ENCODE measurements around the gene ACOD1. TPM values are rescaled to one million over a fixed set of nuclear protein-coding genes. Genes with fewer than 3 reads are reported as not detected.
A peak's percentile ranks its signal among the peaks of the same experiment; 100 is the strongest.

ACOD1 gene
- total and polyA plus RNA-seq, 7 experiments from 2014 or later, result not detected

GRCh38 chr13:76971215-76971614 lies 22.9 kb downstream of the ACOD1 start:
- H3K27ac ChIP-seq (ENCODE audit: low read depth, low read length), result no peak overlapping the region
- no peak for DNase-seq
- intact Hi-C loops (cut with micrococcal nuclease), result no loop called here
- no peaks in the 10 kb centered on the region for H3K36me3 ChIP-seq (ENCODE audit: control insufficient read depth in 2 of 3, insufficient read depth in 3 of 3, low read length in 3 of 3)
- no peak for ATAC-seq
- H3K4me1 ChIP-seq (ENCODE audit: control insufficient read depth in 2 of 2, insufficient read depth in 2 of 2, low read length in 2 of 2), result no peaks in the 10 kb centered on the region
- POLR2A ChIA-PET, result interaction anchor here (1.0 to 1.2 kb wide), 2 partner anchors 9 to 14 kb away, joined by 3 to 7 read pairs; no protein-coding TSS in a partner anchor
- H3K27ac Mint-ChIP-seq, result no peak overlapping the region
- H3K27me3 Mint-ChIP-seq, result peaks cover 20 to 36% (median 32%) of the 10 kb centered on the region in 5 donors
- H3K27me3 ChIP-seq (ENCODE audit: control insufficient read depth in 2 of 2, insufficient read depth in 2 of 2, low read length in 2 of 2), result no peaks in the 10 kb centered on the region
- peaks cover 0 to 3% (median 0%) of the 10 kb centered on the region in 7 donors for H3K4me1 Mint-ChIP-seq
- CTCF ChIA-PET, result no interaction called here
- peaks cover 0 to 3% (median 0%) of the 10 kb centered on the region in 5 donors for H3K36me3 Mint-ChIP-seq
- H3K4me3 ChIP-seq (ENCODE audit: low read length), result no peak overlapping the region
- H3K9me3 ChIP-seq (ENCODE audit: control insufficient read depth in 2 of 3, low read length in 3 of 3), result no peaks in the 10 kb centered on the region
- peaks cover 0 to 2% (median 0%) of the 10 kb centered on the region in 11 donors for H3K9me3 Mint-ChIP-seq
- no peak overlapping the region for H3K4me3 Mint-ChIP-seq

DNA sequence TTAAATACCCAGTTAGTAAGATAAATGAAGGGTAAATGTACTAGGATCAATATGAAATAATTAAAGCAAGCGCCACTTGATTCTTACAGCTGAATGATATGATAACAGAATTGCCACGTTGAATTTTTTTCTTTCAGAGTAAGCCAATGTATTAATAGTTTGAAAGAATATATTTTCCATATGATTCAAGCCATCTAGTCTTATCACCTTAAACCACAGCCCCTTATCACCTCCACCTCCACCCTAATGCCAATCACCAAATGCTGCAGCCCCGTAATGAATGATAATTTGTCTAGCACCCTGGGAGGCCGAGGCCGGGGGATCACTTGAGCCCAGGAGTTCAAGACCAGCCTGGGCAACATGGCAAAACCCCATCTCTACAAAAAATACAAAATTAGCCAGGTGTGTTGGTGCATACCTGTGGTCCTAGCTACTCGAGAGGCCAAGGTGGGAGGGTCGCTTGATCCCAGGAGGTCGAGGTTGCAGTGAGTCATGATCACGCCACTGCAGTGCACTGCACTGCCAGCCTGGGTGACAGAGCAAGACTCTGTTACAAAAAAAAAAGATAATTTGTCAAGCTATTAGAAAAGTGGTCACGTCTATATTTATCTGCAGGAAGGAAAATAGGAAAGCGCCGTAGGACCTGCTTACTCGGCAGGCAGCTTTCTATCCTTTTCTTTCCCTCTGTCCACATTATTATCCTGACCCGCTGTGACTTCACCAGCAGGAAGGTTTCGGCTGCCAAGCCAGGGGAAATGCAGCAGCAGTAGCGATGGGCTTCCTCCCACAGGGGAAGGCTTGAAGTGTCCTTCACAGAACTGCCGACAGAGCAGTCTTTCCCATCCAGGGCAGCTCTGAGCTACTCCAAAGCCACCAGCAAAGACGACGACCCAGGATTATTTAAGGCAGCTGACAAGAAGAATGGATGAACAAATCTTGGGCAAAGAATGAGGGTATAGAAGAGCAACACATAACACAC lies 23.8 kb downstream of the ACOD1 start:
- DNase-seq, result no peak
- H3K4me3 ChIP-seq (ENCODE audit: low read length), result no peak overlapping the region
- H3K9me3 ChIP-seq (ENCODE audit: control insufficient read depth in 2 of 3, low read length in 3 of 3), result no peaks in the 10 kb centered on the region
- no peaks in the 10 kb centered on the region for H3K4me1 ChIP-seq (ENCODE audit: control insufficient read depth in 2 of 2, insufficient read depth in 2 of 2, low read length in 2 of 2)
- H3K27ac ChIP-seq (ENCODE audit: low read depth, low read length), result no peak overlapping the region
- H3K36me3 ChIP-seq (ENCODE audit: control insufficient read depth in 2 of 3, insufficient read depth in 3 of 3, low read length in 3 of 3), result no peaks in the 10 kb centered on the region
- H3K36me3 Mint-ChIP-seq, result peaks cover 0 to 3% (median 0%) of the 10 kb centered on the region in 5 donors
- peaks cover 20 to 39% (median 34%) of the 10 kb centered on the region in 5 donors for H3K27me3 Mint-ChIP-seq
- intact Hi-C loops (cut with micrococcal nuclease), result no loop called here
- ChIA-PET POLR2A (interaction anchor here (1.0 to 1.2 kb wide), 2 partner anchors 9 to 13 kb away, joined by 3 to 7 read pairs; no protein-coding TSS in a partner anchor), CTCF (interaction anchor here (0.5 to 0.6 kb wide), 2 partner anchors 154 to 227 kb away, joined by 3 to 6 read pairs; no protein-coding TSS in a partner anchor)
- no peaks in the 10 kb centered on the region for H3K27me3 ChIP-seq (ENCODE audit: control insufficient read depth in 2 of 2, insufficient read depth in 2 of 2, low read length in 2 of 2)
- H3K4me1 Mint-ChIP-seq, result peaks cover 6 to 9% (median 7%) of the 10 kb centered on the region in 7 donors
- H3K27ac Mint-ChIP-seq, result no peak overlapping the region
- peak; percentile 34 for ATAC-seq
- peaks cover 0 to 2% (median 0%) of the 10 kb centered on the region in 11 donors for H3K9me3 Mint-ChIP-seq
- no peak overlapping the region for H3K4me3 Mint-ChIP-seq

DNA sequence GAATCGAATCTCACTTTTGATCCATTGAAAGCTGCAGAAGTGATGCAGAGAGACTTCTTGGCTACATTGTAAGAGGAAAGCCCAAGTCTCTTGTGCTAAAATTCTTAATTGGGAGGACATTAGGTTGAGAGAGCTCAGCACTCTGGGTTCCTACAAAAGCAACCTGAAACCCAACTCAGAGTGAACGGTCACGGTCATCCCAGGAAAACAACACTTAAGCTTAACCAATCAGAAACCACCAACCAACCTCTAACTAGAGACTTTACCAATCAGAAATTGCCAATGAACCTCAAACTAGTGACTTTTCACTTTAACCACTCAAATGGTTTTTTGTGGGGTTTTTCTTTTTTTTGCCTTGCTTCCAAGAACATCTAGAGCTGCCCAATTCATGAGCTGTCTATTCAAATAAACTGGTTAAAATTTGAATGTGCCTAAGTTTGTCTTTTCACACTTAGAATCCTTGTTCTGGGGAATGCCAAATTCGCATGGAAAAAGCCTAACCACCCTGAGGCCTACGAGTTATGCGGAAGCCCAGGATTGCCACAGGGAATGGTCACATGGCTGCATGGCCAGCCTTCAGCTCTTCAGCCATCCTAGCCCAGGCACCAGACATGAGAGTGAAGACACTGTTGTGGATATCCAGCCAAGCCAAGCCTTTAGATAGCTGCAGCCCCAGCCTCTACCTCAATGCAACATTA lies 25.8 kb downstream of the ACOD1 start:
- no peak overlapping the region for H3K4me3 Mint-ChIP-seq
- H3K27ac Mint-ChIP-seq, result no peak overlapping the region
- no peak for DNase-seq
- no peak for ATAC-seq
- peaks cover 0 to 2% (median 0%) of the 10 kb centered on the region in 11 donors for H3K9me3 Mint-ChIP-seq
- peaks cover 14 to 44% (median 37%) of the 10 kb centered on the region in 5 donors for H3K27me3 Mint-ChIP-seq
- no peak overlapping the region for H3K4me3 ChIP-seq (ENCODE audit: low read length)
- H3K4me1 ChIP-seq (ENCODE audit: control insufficient read depth in 2 of 2, insufficient read depth in 2 of 2, low read length in 2 of 2), result no peaks in the 10 kb centered on the region
- H3K4me1 Mint-ChIP-seq, result peaks cover 6 to 12% (median 10%) of the 10 kb centered on the region in 7 donors
- ChIA-PET POLR2A (interaction anchor here (1.1 kb wide), 1 partner anchor 15 kb away, joined by 4 read pairs; no protein-coding TSS in a partner anchor), CTCF (interaction anchor here (0.7 kb wide), 1 partner anchor 260 kb away, joined by 3 read pairs; no protein-coding TSS in a partner anchor)
- no peaks in the 10 kb centered on the region for H3K9me3 ChIP-seq (ENCODE audit: control insufficient read depth in 2 of 3, low read length in 3 of 3)
- no peaks in the 10 kb centered on the region for H3K36me3 ChIP-seq (ENCODE audit: control insufficient read depth in 2 of 3, insufficient read depth in 3 of 3, low read length in 3 of 3)
- no peaks in the 10 kb centered on the region for H3K36me3 Mint-ChIP-seq
- intact Hi-C loops (cut with micrococcal nuclease), result no loop called here
- H3K27me3 ChIP-seq (ENCODE audit: control insufficient read depth in 2 of 2, insufficient read depth in 2 of 2, low read length in 2 of 2), result no peaks in the 10 kb centered on the region
- H3K27ac ChIP-seq (ENCODE audit: low read depth, low read length), result no peak overlapping the region

GRCh38 chr13:76974618-76974975 lies 26.3 kb downstream of the ACOD1 start:
- ChIA-PET CTCF (interaction anchor here (0.7 kb wide), 1 partner anchor 260 kb away, joined by 3 read pairs; no protein-coding TSS in a partner anchor), POLR2A (interaction anchor here (1.1 kb wide), 1 partner anchor 14 kb away, joined by 4 read pairs; no protein-coding TSS in a partner anchor)
- H3K4me3 ChIP-seq (ENCODE audit: low read length), result no peak overlapping the region
- ATAC-seq (no peak), DNase-seq (no peak)
- H3K27ac ChIP-seq (ENCODE audit: low read depth, low read length), result no peak overlapping the region
- H3K36me3 ChIP-seq (ENCODE audit: control insufficient read depth in 2 of 3, insufficient read depth in 3 of 3, low read length in 3 of 3), result no peaks in the 10 kb centered on the region
- Mint-ChIP-seq H3K4me1 (peaks cover 6 to 14% (median 12%) of the 10 kb centered on the region in 7 donors), H3K27ac (no peak overlapping the region), H3K9me3 (peaks cover 0 to 2% (median 0%) of the 10 kb centered on the region in 11 donors), H3K36me3 (no peaks in the 10 kb centered on the region), H3K27me3 (peaks cover 14 to 47% (median 36%) of the 10 kb centered on the region in 5 donors), H3K4me3 (no peak overlapping the region)
- intact Hi-C loops (cut with micrococcal nuclease), result no loop called here
- H3K4me1 ChIP-seq (ENCODE audit: control insufficient read depth in 2 of 2, insufficient read depth in 2 of 2, low read length in 2 of 2), result no peaks in the 10 kb centered on the region
- H3K9me3 ChIP-seq (ENCODE audit: control insufficient read depth in 2 of 3, low read length in 3 of 3), result no peaks in the 10 kb centered on the region
- no peaks in the 10 kb centered on the region for H3K27me3 ChIP-seq (ENCODE audit: control insufficient read depth in 2 of 2, insufficient read depth in 2 of 2, low read length in 2 of 2)

DNA sequence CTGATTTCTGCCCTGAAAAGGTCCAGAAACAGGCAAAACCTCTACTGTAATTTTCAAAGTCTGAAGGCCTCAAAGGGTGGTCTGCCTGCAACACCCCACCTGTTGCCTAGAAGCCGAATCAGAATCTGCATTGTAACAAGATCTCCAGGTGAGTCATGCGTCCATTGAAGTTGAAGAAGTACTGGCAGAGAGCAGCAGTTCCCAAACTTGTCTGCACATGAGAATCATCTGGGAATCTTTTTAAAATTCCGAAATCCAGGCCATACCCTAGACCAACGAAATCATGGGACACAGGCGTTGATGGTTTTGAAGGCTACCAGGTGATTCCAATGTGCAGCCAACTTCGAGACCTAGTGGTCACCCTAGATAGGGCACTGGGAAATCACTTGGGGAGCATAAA lies 27.6 kb downstream of the ACOD1 start:
- no peaks in the 10 kb centered on the region for H3K9me3 ChIP-seq (ENCODE audit: control insufficient read depth in 2 of 3, low read length in 3 of 3)
- ChIA-PET CTCF (no interaction called here), POLR2A (no interaction called here)
- H3K4me3 Mint-ChIP-seq, result no peak overlapping the region
- no peaks in the 10 kb centered on the region for H3K36me3 ChIP-seq (ENCODE audit: control insufficient read depth in 2 of 3, insufficient read depth in 3 of 3, low read length in 3 of 3)
- no peak overlapping the region for H3K4me3 ChIP-seq (ENCODE audit: low read length)
- no peak overlapping the region for H3K27ac Mint-ChIP-seq
- ATAC-seq (no peak), DNase-seq (no peak)
- H3K4me1 ChIP-seq (ENCODE audit: control insufficient read depth in 2 of 2, insufficient read depth in 2 of 2, low read length in 2 of 2), result peaks cover 0 to 5% of the 10 kb centered on the region in 2 donors
- H3K27ac ChIP-seq (ENCODE audit: low read depth, low read length), result no peak overlapping the region
- peaks cover 0 to under 1% (median 0%) of the 10 kb centered on the region in 11 donors for H3K9me3 Mint-ChIP-seq
- peaks cover 6 to 14% (median 12%) of the 10 kb centered on the region in 7 donors for H3K4me1 Mint-ChIP-seq
- H3K36me3 Mint-ChIP-seq, result no peaks in the 10 kb centered on the region
- no peaks in the 10 kb centered on the region for H3K27me3 ChIP-seq (ENCODE audit: control insufficient read depth in 2 of 2, insufficient read depth in 2 of 2, low read length in 2 of 2)
- H3K27me3 Mint-ChIP-seq, result peaks cover 14 to 50% (median 35%) of the 10 kb centered on the region in 5 donors
- intact Hi-C loops (cut with micrococcal nuclease), result no loop called here

DNA sequence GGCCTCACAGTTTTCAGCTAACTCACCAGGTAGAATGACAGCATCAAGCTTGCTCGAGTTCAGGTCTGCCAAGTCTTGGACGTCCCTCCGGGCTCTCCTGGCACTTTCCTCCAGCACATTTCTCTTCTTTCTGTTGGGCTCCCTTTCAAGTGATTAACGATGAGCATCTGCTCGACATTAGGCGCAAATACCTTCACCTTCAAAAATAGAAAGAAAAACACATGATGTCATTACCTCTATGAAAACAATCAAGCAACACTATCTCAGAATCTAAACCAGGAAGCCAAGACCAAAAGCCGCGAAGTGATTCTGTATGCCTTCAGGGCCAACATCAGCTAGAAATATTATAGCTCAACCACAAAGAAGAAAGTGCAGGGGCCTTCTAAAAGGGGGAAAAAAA lies 28.2 kb downstream of the ACOD1 start:
- no peak overlapping the region for H3K4me3 ChIP-seq (ENCODE audit: low read length)
- Mint-ChIP-seq H3K4me1 (peaks cover 6 to 14% (median 12%) of the 10 kb centered on the region in 7 donors), H3K9me3 (no peaks in the 10 kb centered on the region), H3K27ac (peak overlapping the region in 5 of 9 donors; percentile 7 to 78 (median 65)), H3K27me3 (peaks cover 14 to 56% (median 38%) of the 10 kb centered on the region in 5 donors), H3K4me3 (peak overlapping the region in 7 of 10 donors; percentile 1 to 55 (median 21)), H3K36me3 (no peaks in the 10 kb centered on the region)
- no peaks in the 10 kb centered on the region for H3K27me3 ChIP-seq (ENCODE audit: control insufficient read depth in 2 of 2, insufficient read depth in 2 of 2, low read length in 2 of 2)
- H3K9me3 ChIP-seq (ENCODE audit: control insufficient read depth in 2 of 3, low read length in 3 of 3), result no peaks in the 10 kb centered on the region
- peak in 2 of 9 donors; percentile 17 to 26 for DNase-seq
- intact Hi-C loops (cut with micrococcal nuclease), result no loop called here
- ChIA-PET POLR2A (interaction anchor here (0.8 to 2.5 kb wide), 3 partner anchors 14 to 838 kb away, joined by 3 to 12 read pairs (median 5); partner anchors contain the start of gene CLN5), CTCF (interaction anchor here (1.5 kb wide), 1 partner anchor 25 kb away, joined by 7 read pairs; no protein-coding TSS in a partner anchor)
- no peaks in the 10 kb centered on the region for H3K36me3 ChIP-seq (ENCODE audit: control insufficient read depth in 2 of 3, insufficient read depth in 3 of 3, low read length in 3 of 3)
- H3K27ac ChIP-seq (ENCODE audit: low read depth, low read length), result no peak overlapping the region
- peak; percentile 36 for ATAC-seq
- H3K4me1 ChIP-seq (ENCODE audit: control insufficient read depth in 2 of 2, insufficient read depth in 2 of 2, low read length in 2 of 2), result peaks cover 0 to 5% of the 10 kb centered on the region in 2 donors

Data from naive thymus-derived CD4-positive, alpha-beta T cell (primary cell).